ENCODE data around the gene RBM10. TPM values are rescaled to one million over a fixed set of nuclear protein-coding genes. Genes with fewer than 3 reads are reported as not detected.
A peak's percentile ranks its signal among the peaks of the same experiment; 100 is the strongest.
"Not testable (repeated sequence)": the region's sequence is repeated elsewhere in the genome, so short reads cannot be mapped to it uniquely, and the experiment has no call there.

Gene RBM10
- total and polyA plus RNA-seq, 2 donors (not counting 1 experiment from before 2014, with no cell fraction given): 48.7 to 51.6 TPM

GRCh38 chrX:47129899-47130358 is 15.1 kb upstream of the RBM10 start:
- H3K4me1 ChIP-seq (ENCODE audit: control insufficient read depth in 2 of 2, insufficient read depth in 2 of 2, low read length in 2 of 2): peaks cover 0 to 6% of the 10 kb centered on the region in 2 donors
- CTCF ChIA-PET: interaction anchor here (1.5 to 1.8 kb wide), 2 partner anchors 15 kb away, joined by 6 to 8 read pairs; partner anchors contain the start of genes NDUFB11 and RBM10
- H3K9ac ChIP-seq (ENCODE audit: low read length): peak overlapping the region; percentile 70
- no peaks in the 10 kb centered on the region for H3K9me3 Mint-ChIP-seq (ENCODE audit: insufficient read depth)
- H2AFZ ChIP-seq (ENCODE audit: insufficient read depth, low read depth, low read length, poor library complexity, severe bottlenecking): peak overlapping the region; percentile 82
- intact Hi-C loops (cut with micrococcal nuclease): loop anchor here (1.0 kb wide), 2 partner anchors 14 to 63 kb away; partner anchors contain the start of genes NDUFB11 and UBA1
- H3K27ac ChIP-seq (ENCODE audit: low read length in 2 of 2): no peak overlapping the region
- TF ChIP-seq EZH2 (IDR thresholded peaks at IDR 0.05; ENCODE audit: borderline replicate concordance, insufficient read depth, low read depth, low read length, poor library complexity, severe bottlenecking) (no peak), CTCF (IDR thresholded peaks at IDR 0.05) (no peak)
- no peaks in the 10 kb centered on the region for H3K79me2 ChIP-seq (ENCODE audit: control insufficient read depth, insufficient read depth, low read length)
- peak overlapping the region; percentile 74 for H3K4me2 ChIP-seq (replicated peaks; ENCODE audit: low read depth, low read length, poor library complexity, severe bottlenecking)
- WGBS (ENCODE audit: insufficient coverage): 21% methylated on average over 3 of the region's 11 CpGs
- no peak overlapping the region for H3K27ac Mint-ChIP-seq
- no peaks in the 10 kb centered on the region for H3K9me3 ChIP-seq (ENCODE audit: control extremely low read depth in 1 of 3, control insufficient read depth in 2 of 3, insufficient read depth in 1 of 3, low read length in 2 of 3)
- POLR2A ChIA-PET: interaction anchor here (2.5 kb wide), 1 partner anchor 14 kb away, joined by 21 read pairs; the partner anchor contains the start of genes NDUFB11 and RBM10
- H3K4me3 Mint-ChIP-seq: peak overlapping the region; percentile 97
- no peak for ATAC-seq (ENCODE audit: low read depth)
- H3K27me3 Mint-ChIP-seq: no peaks in the 10 kb centered on the region
- H3K27me3 ChIP-seq (replicated peaks in 1 of 4; ENCODE audit: control extremely low read depth in 1 of 4, control insufficient read depth in 3 of 4, insufficient read depth in 4 of 4, low read length in 3 of 4): no peaks in the 10 kb centered on the region
- H3K36me3 ChIP-seq (replicated peaks in 1 of 2; ENCODE audit: control extremely low read depth in 1 of 2, control insufficient read depth in 1 of 2, extremely low read depth in 1 of 2, insufficient read depth in 2 of 2, low read length in 1 of 2): no peaks in the 10 kb centered on the region
- H3K4me3 ChIP-seq (ENCODE audit: control extremely low read depth in 1 of 5, extremely low read depth in 1 of 5, insufficient read depth in 1 of 5, low read depth in 2 of 5, low read length in 4 of 5): peak overlapping the region in 4 of 5 experiments; percentile 66 to 71 (median 68)
- H4K20me1 ChIP-seq (ENCODE audit: control insufficient read depth, insufficient read depth, low read length, poor library complexity, severe bottlenecking): no peaks in the 10 kb centered on the region
- DNase-seq: no peak
- peaks cover 3% of the 10 kb centered on the region for H3K4me1 Mint-ChIP-seq

- no peak overlapping the region for H3K4me2 ChIP-seq (replicated peaks; ENCODE audit: low read depth, low read length, poor library complexity, severe bottlenecking)
- ChIA-PET POLR2A (no interaction called here), CTCF (no interaction called here)
- H3K79me2 ChIP-seq (ENCODE audit: control insufficient read depth, insufficient read depth, low read length): no peaks in the 10 kb centered on the region
- Mint-ChIP-seq H3K4me1 (peaks cover 3% of the 10 kb centered on the region), H3K9me3 (ENCODE audit: insufficient read depth) (no peaks in the 10 kb centered on the region), H3K27me3 (no peaks in the 10 kb centered on the region), H3K27ac (no peak overlapping the region), H3K4me3 (no peak overlapping the region)
- H3K27ac ChIP-seq (ENCODE audit: low read length in 2 of 2): no peak overlapping the region
- ATAC-seq (ENCODE audit: low read depth): no peak
- no peak overlapping the region for H3K9ac ChIP-seq (ENCODE audit: low read length)
- no peak for DNase-seq
- no peaks in the 10 kb centered on the region for H3K36me3 ChIP-seq (replicated peaks in 1 of 2; ENCODE audit: control extremely low read depth in 1 of 2, control insufficient read depth in 1 of 2, extremely low read depth in 1 of 2, insufficient read depth in 2 of 2, low read length in 1 of 2)
- peaks cover 0 to 5% of the 10 kb centered on the region in 2 donors for H3K4me1 ChIP-seq (ENCODE audit: control insufficient read depth in 2 of 2, insufficient read depth in 2 of 2, low read length in 2 of 2)
- TF ChIP-seq CTCF (IDR thresholded peaks at IDR 0.05) (no peak), EZH2 (IDR thresholded peaks at IDR 0.05; ENCODE audit: borderline replicate concordance, insufficient read depth, low read depth, low read length, poor library complexity, severe bottlenecking) (no peak)
- no peak overlapping the region for H2AFZ ChIP-seq (ENCODE audit: insufficient read depth, low read depth, low read length, poor library complexity, severe bottlenecking)
- 100% methylated on average over 1 of the region's 5 CpGs for WGBS (ENCODE audit: insufficient coverage)
- H3K27me3 ChIP-seq (replicated peaks in 1 of 4; ENCODE audit: control extremely low read depth in 1 of 4, control insufficient read depth in 3 of 4, insufficient read depth in 4 of 4, low read length in 3 of 4): no peaks in the 10 kb centered on the region
- H3K9me3 ChIP-seq (ENCODE audit: control extremely low read depth in 1 of 3, control insufficient read depth in 2 of 3, insufficient read depth in 1 of 3, low read length in 2 of 3): no peaks in the 10 kb centered on the region
- intact Hi-C loops (cut with micrococcal nuclease): no loop called here
- no peaks in the 10 kb centered on the region for H4K20me1 ChIP-seq (ENCODE audit: control insufficient read depth, insufficient read depth, low read length, poor library complexity, severe bottlenecking)
- H3K4me3 ChIP-seq (ENCODE audit: control extremely low read depth in 1 of 5, extremely low read depth in 1 of 5, insufficient read depth in 1 of 5, low read depth in 2 of 5, low read length in 4 of 5): no peak overlapping the region
These were observed 11.5 kb upstream of the RBM10 start for GRCh38 chrX:47133493-47133892.

- H3K27me3 ChIP-seq (replicated peaks in 1 of 4; ENCODE audit: control extremely low read depth in 1 of 4, control insufficient read depth in 3 of 4, insufficient read depth in 4 of 4, low read length in 3 of 4); POLR2A ChIA-PET; intact Hi-C loops (cut with micrococcal nuclease); H3K27ac Mint-ChIP-seq; H3K4me2 ChIP-seq (replicated peaks; ENCODE audit: low read depth, low read length, poor library complexity, severe bottlenecking); H3K4me3 Mint-ChIP-seq; H3K4me1 Mint-ChIP-seq; CTCF ChIA-PET; H3K36me3 ChIP-seq (replicated peaks in 1 of 2; ENCODE audit: control extremely low read depth in 1 of 2, control insufficient read depth in 1 of 2, extremely low read depth in 1 of 2, insufficient read depth in 2 of 2, low read length in 1 of 2); H3K4me3 ChIP-seq (ENCODE audit: control extremely low read depth in 1 of 5, extremely low read depth in 1 of 5, insufficient read depth in 1 of 5, low read depth in 2 of 5, low read length in 4 of 5); ATAC-seq (ENCODE audit: low read depth); DNase-seq; H3K9me3 ChIP-seq (ENCODE audit: control extremely low read depth in 1 of 3, control insufficient read depth in 2 of 3, insufficient read depth in 1 of 3, low read length in 2 of 3); H3K4me1 ChIP-seq (ENCODE audit: control insufficient read depth in 2 of 2, insufficient read depth in 2 of 2, low read length in 2 of 2); H3K79me2 ChIP-seq (ENCODE audit: control insufficient read depth, insufficient read depth, low read length); H2AFZ ChIP-seq (ENCODE audit: insufficient read depth, low read depth, low read length, poor library complexity, severe bottlenecking); H3K9ac ChIP-seq (ENCODE audit: low read length); H3K9me3 Mint-ChIP-seq (ENCODE audit: insufficient read depth); H3K27me3 Mint-ChIP-seq; H3K27ac ChIP-seq (ENCODE audit: low read length in 2 of 2); H4K20me1 ChIP-seq (ENCODE audit: control insufficient read depth, insufficient read depth, low read length, poor library complexity, severe bottlenecking): not testable (repeated sequence)
- WGBS (ENCODE audit: insufficient coverage): 100% methylated on average over 2 of the region's 5 CpGs
These were observed 9.4 kb upstream of the RBM10 start for GRCh38 chrX:47135650-47136049.
